ENCODE data around the gene ZBTB38.
A peak's percentile ranks its signal among the peaks of the same experiment; 100 is the strongest.

Gene ZBTB38, protein sequence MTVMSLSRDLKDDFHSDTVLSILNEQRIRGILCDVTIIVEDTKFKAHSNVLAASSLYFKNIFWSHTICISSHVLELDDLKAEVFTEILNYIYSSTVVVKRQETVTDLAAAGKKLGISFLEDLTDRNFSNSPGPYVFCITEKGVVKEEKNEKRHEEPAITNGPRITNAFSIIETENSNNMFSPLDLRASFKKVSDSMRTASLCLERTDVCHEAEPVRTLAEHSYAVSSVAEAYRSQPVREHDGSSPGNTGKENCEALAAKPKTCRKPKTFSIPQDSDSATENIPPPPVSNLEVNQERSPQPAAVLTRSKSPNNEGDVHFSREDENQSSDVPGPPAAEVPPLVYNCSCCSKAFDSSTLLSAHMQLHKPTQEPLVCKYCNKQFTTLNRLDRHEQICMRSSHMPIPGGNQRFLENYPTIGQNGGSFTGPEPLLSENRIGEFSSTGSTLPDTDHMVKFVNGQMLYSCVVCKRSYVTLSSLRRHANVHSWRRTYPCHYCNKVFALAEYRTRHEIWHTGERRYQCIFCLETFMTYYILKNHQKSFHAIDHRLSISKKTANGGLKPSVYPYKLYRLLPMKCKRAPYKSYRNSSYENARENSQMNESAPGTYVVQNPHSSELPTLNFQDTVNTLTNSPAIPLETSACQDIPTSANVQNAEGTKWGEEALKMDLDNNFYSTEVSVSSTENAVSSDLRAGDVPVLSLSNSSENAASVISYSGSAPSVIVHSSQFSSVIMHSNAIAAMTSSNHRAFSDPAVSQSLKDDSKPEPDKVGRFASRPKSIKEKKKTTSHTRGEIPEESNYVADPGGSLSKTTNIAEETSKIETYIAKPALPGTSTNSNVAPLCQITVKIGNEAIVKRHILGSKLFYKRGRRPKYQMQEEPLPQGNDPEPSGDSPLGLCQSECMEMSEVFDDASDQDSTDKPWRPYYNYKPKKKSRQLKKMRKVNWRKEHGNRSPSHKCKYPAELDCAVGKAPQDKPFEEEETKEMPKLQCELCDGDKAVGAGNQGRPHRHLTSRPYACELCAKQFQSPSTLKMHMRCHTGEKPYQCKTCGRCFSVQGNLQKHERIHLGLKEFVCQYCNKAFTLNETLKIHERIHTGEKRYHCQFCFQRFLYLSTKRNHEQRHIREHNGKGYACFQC (N-terminal part only)

DNA sequence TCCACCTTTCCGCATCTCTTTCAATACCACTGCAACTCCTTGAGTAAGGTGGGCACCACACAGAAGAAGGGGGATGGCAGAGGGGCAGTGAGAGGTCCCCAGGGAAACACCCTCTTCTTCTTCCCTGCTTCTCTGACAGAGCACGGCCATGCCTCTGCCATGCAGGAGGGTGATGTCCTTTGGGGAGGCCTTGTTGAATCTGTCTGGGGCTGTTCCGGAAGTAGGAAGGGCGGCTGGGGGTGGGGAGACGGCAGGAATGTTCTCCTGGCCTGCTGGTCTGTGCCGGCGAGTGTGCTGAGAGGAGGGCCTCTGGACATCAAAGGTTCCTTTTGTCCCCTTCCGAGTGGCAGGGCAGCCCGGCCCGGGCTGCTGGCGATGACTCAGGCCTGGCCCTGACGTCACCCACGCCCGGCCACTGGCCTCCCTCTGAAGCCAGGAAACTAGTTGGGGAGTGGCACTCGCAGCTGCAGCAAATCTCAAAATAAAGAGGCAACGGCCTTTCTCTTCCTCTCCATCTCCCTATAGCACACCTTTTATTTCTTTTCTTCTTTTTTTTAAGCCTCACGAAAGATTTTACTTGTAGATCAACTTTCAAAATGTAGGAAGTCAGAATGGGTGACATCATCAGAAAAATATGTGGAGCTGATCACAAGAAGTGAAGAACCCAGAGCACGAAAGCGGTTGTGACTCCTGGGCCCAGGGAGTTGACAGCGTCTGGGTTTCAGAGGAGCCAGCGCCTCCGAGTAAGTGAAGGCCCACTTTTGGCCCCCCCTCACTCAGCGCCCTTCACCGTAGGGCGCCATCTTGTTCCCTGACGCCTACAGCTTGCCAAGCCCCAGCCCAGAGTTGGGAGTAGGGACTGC, at the start of gene ZBTB38:
Gene ZBTB38 (plus strand): TSS at position 443 of the 863 bp plus-strand sequence. CDS start 73,885 bp downstream, outside the sequence.
- DNase-seq (ENCODE audit: low spot score): peak; percentile 95

DNA sequence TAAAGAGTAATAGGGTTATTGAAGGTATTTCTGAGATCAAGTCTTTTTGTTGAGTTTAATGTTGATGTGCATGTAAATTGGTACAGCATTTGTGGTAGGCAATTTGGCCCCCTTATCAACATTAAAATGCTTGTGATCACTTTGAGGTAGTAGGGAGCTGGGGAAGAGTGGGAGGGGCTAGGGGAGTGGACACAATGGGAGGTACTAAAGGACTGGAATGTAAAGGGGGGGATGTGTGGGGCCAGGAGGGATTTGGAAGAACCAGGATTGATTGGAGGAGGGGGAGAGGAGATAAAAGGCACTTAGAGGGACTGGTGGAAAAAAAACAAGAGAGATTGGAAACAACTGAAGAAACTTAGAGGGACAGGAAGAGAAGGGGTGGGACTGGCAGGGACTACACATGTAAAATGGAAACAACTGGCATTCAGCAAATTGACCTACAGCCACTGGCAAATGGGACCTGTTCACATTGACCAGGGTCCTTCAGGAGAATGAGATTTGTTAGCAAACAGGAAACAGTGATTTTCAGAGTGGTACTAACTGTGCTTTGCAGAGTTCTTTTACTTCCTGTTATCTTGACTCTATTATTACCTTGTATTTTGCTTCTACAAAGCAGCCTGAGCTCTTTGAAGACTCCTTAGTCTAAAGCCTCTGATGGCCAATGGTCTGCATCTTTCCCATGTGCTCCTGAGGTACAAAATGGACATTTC, 47.8 kb upstream of the ZBTB38 start:
- DNase-seq (ENCODE audit: low spot score): no peak

DNA sequence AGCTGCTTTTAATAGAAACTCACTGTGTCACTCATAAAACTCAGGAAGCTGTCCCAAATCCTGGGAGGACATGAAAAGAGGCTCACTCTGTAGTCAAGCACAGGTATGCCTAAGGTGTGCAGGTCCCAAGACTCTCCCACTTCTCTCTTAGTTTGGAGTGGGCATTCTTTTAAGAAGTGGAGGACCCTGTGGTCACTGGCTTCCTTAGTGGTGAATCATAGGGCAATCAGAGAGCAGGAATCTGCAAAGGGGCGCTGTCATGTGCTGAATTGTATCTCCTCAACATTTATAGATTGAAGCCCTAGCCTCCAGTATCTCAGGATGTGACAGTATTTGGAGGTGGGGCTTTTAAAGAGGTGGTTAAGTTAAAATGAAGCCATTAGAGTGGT, 47.2 kb upstream of the ZBTB38 start:
- no peak for DNase-seq (ENCODE audit: low spot score)

DNA sequence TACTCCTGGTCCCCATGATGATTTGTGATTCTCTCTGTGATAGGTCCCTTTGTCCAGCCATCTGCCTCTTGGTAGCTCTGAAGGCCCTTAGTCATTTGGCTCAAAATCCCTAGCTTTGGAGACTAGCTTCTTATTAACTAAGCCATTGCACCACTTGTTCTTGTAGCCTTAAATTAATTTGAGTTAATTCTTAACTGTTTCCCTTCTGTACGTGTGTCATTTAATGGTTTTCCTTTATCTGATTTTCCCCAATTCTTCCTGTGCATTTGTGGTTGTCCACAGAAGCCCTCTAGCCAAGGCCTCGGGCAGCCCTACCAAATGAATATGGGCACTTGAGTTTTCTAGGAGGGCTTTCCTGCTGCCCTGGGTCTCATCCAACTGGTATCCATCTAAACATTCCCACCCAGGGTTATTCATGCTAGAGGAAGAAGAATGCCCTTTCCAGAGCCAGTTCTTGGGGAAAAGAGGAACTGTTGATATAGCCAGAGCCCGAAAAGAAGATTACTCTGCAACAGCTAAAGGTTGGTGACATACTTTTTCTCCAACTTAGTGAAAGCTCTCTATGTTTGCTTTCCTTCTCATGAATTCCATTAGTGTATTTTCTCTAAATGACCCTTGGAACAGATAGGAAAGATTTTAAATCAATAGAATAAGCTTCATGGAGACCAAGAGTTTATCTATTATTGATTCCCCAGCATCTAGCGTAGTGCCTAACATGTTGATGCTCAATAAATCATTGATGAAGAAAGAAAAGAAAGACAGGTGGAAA, 44.2 kb upstream of the ZBTB38 start:
- DNase-seq (ENCODE audit: low spot score): no peak

DNA sequence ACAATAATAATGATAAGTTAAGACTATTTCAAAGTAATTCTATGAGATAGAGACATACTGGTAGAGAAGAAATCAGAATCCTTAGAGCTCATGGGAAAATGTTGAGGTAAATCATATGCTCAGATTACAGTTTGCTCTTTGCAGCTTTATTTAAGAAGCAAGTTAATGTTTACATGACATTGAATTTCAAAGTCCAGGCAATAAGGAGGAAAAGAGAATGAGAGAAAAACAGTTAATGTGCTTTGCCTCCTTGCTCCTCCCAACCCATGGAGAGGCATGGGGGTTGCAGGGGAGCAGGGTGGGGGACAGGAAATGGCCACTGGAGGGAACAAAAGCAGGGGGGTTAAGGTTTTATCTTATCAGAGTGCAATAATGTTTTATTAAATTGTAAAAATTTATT, 42.2 kb upstream of the ZBTB38 start:
- no peak for DNase-seq (ENCODE audit: low spot score)

DNA sequence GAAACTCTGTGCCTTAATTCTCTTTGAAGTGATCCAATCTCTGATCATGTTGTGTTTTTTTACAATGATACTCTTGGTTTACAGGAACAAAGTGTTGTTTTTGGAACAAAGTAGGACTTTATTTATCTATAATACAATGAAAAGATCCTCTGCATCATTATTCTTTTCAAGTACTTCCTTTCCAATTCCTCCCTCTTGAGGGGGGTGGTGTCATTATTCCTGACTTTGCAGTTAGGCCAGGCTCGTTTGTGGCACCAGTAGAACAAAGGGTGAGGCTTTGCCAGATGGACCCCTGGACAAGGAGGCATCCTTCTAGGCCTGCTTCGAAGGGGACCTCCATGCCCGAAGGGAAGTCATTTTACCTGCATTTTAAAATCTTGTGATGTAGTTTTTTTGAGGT, 41.7 kb upstream of the ZBTB38 start:
- DNase-seq (ENCODE audit: low spot score): no peak

DNA sequence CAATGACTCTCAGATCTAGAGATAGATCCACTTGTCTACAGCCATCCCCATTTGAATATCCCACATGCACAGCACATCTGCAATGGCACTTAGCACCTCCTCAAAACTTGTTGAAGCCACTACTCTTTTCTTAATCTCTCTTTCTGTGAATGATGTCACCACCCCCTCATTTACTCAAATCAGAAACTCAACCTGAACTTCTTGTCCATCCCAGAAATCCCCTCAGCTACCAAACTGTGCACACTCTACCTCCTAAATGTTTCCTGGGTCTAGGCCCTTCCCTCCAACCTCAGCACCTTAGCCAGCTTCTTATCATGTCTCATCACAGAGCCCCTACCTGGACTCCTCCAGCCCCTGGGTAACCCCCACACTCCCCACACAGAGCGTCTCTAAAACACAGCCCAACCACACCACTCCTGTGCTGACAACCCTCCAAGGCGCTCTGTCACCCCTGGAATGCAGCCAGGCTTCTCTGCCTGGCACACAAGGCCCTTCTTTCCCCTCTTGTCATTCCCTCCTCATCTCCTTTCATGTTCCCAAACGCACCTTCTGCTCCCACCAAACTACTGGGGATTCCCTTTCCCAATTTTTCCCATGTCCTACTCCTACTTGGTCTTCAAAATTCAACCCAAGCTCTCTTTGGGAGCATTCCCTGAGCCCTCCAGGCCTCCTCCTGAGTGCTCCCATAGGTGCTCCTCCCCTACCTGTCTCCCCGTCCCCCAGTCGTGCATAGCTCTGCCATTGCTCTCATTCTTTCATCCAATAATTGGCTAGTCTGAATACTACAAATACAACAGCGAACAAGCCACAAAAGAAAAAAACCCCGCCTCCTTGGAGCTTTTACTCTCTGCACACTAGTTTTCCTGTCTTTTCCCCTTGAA, 39.8 kb upstream of the ZBTB38 start:
- no peak for DNase-seq (ENCODE audit: low spot score)

DNA sequence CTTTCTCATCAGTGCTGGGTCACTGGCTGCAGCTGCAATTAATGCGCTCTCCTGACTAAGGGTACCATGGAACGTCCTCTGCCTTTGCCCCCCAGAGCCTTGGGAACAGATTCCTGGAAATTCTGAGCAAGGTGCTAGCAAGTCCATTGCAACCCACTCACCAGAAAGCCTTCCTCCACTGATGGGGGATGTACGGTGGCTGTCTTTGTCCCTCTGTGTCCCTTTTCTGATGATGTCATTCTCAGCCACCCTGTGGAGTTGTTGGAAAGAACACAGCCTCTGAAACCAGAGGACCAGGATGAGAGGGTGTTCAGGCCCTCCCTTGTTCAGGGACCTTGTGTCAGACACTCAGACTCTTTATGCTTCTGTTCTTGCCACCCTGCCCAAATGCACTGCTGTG, 38.1 kb upstream of the ZBTB38 start:
- no peak for DNase-seq (ENCODE audit: low spot score)

DNA sequence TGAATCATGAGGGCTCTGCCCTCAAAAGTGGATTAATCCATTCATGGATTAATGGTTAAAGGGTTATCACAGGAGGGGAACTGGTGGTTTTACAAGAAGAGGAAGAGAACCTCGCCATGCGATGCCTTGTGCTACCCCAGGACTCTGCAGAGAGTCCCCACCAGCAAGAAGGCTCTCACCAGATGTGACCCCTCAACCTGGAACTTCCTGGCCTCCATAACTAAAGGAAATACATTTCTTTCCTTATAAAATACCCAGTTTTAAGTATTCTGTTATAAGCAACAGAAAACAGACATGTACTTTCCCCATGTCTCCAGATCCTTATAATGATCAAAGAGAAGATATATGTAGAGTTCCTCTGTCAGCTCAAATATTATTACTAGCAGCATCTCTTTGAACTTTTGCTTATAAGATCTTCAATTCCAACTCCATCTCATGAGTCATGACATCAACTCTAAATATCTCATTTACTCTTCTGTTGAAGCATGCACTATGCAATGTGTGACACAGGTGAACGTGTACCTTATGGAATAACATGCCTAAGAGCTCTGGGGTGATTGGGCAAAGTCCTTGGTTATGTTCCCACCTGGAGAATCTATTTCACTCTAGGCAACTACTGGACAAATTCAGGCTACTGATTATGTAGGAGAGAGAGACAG, 37.5 kb upstream of the ZBTB38 start:
- DNase-seq (ENCODE audit: low spot score): no peak

DNA sequence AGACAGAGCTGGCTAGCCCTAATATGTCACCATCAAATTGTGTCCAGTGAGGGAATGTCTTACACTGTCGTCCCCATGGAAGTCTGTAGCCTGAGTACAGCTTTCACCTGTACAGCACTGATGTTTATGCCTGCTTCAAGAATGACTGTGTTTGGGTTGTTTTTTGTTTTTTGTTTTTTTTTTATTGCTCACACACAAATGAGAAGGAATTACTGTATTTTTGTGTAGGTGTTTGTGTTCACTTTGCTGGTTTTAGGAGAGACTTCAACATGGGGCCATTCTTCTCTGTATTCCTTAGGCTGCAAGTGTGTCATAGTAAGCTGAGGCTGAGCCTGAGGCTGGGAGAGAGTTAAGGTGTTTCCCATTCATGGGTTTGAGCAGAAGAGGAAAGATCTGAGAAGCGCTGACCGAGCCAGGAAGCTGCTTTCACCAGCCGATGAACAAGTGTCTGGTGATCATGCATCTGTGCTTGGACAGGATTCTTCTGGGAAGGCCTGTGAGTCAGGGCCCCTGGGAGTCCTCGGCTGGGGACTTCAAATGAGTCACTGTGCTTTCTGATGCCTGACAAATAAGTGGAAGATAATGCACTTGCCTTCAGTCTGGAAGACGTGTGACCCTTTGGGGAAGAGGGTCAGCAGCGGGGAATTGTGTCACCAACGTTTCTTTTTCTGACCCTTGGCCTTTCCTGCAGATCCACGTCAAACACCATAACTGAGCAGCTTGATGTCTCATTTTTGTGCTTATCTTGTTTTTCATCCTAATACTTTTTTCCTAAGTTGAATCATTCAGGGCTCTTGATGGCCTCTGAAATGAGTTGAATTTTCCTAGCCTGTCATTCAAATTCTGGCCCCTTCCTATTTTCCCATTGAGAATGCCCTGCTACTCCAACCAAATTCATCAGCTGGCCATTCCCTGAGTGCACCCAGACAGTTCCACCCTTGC, 36.7 kb upstream of the ZBTB38 start:
- peak; percentile 15 for DNase-seq (ENCODE audit: low spot score)

DNA sequence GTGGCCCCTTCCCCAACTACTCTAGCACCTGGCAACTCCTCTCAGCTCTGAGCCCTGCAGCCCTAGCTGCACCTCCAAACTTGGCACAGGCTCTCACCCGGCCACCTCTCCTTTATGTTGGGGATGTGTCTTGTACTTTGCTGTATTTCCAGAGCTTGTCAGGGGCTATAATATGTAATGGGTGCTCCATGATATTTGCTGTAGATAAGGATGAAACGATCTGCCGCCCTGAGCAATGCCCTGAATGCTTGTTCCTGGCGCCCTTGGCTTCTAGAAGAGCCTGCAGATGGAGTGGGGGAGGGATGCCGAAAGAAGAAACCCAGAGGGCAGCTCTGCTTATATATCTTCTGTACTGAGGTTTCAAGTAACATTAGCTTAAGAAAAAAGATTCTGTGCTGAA, 35.9 kb upstream of the ZBTB38 start:
- DNase-seq (ENCODE audit: low spot score): no peak

DNA sequence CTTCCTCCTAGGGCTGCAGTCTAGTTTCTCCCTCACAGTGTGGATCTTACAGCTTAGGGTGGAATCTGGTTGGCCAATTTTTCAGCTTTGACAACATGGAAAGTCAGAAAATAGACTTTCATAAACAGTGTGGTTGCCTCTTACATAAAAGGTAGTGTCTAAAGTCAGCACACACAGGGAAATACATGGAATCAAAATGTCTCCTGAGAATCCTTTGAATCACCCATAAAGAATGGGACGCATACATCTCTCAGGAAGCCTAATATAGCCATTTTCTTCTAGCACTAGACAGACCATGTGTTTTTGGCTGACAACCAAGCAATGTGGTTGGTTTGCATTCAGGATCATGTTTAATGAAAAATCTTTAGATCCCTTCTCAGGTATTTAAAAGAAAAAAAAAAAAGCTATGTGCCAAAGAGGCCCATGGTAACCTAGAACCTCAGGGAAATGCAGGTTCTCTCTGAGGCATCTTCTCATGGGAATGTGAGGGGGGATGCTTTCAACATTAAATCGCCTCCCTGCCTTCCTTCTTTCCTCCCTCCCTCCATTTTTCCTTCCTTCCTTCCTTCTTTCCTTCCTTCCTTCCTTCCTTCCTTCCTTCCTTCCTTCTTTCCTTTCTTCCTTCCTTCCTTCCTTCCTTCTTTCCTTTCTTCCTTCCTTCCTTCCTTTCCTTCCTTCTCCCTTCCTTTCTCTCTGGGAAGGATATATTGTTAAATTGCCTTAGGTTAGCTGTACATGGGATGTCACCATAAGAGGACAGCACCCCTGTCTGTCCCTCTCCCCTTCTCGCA, 34.3 kb upstream of the ZBTB38 start:
- DNase-seq (ENCODE audit: low spot score): no peak

DNA sequence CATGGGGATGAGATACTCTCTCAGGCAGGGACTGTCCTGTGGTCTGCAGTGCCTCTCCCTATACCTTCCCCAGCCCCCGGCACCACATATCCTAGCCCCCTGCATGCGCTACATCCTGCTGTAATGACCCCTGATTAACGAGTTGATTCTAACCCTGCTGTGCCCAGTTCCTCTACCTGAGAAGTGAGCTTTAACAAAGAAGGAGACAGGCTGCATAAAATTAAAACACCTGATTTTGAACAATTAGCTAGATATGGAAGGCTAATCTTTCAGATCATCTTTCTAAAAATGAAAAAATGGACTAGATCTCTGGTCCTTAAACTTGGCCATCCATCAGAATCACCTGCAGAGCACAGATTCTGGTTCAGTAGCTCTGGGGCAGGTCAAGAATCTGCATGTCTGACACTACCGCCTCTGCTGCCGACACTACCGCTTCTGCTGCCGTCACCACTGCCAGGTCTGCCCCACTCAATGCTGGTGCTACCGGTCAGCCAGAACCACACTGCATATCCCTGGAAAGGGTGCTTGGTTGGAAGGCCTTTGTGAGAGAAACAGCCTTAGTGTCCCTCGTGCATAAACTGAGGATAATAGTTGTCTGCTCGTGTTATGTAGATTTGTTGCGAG, 33.6 kb upstream of the ZBTB38 start:
- DNase-seq (ENCODE audit: low spot score): no peak

DNA sequence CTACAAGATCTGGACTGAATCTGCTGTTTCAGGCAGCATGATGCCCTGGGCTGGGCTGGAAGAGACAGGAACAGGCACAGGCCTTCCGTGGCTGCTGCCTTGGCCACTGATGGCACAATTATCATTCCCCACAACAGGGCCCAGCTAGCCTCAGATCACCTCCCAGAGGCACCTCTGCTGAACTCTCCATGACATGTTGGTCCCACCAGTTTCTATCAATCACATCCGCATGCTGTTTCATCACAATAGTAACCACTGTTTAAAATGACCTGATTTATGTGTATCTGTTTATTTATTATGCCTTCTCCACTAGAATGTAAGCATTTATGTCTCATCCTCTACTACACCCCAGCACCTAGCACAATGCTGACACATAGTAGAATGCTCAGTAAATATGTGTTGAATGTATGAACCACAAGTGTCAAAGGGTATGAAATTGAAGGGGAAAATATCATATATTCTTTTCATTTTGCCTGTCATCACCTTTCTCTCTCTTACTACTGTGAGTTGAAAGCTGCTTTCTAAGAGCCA, 32.7 kb upstream of the ZBTB38 start:
- DNase-seq (ENCODE audit: low spot score): no peak

DNA sequence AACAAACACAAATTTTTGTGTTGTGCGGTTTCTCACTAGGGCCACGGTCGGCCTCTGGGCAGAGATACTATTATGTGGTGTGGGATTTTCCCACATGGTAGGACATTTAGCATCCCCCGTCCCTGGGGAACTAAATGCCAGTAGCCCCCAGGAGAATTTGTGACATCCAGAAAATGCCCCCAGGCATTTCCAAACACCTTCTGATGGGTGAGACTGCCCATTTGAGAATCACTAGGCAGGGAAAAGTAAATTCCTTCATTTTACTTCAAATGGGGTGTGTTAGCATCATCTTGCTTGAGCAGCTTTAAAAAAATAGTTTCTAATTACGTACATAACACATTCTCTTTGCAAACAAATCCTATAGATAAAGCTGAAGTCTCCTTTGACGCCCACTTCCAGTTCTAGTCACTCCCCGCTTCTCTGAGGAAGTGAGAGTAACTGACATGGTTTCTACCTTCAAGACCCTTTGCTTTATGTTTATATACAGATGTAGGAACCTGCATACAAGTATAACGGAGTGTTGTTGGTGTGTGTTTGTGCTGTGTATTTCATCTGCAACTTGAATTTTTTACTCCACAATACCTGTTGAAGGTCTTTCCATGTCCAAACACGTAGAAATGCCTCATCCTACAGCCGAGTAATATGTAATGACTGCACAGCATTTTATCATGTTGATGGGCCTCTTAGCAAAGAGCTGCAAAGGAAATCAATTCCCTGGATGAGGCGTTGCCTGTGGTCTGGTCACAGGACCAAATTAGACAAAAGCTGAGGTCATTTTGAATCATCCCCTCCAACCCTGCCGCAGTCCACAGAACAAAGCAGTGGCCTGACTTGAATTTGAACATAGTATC, 31.4 kb upstream of the ZBTB38 start:
- DNase-seq (ENCODE audit: low spot score): peak; percentile 11
